Activated CD4-positive, alpha-beta T cell treated with anti-CD3 and anti-CD28 coated beads for 36 hours (primary cell): Measurements from ENCODE around the gene TEKT5. TPM values are rescaled to one million over a fixed set of nuclear protein-coding genes. Genes with fewer than 3 reads are reported as not detected.

ENCODE experiments used
- ATAC-seq: fragments of 200-7000 bp; cut with Tn5 transposase; one replicate; pipeline ENCODE4 v1.10.0; 2021; ENCODE audit warnings: mild to moderate bottlenecking, moderate library complexity
- CTCF ChIA-PET: fragments of 350-600 bp; sonication (Branson Sonifier 250); formaldehyde crosslinking; loops from one replicate; lab custom pipeline; 2021; ENCODE audit warnings: antibody characterized with exemption; lab: Charles Lee
- POLR2A ChIA-PET: fragments of 350-600 bp; sonication (Branson Sonifier 250); formaldehyde crosslinking; loops from one replicate; lab custom pipeline; 2021; ENCODE audit warnings: antibody characterized with exemption, inconsistent platforms; lab: Charles Lee
- DNase-seq: peaks from one replicate; pipeline ENCODE4 v3.0.0-alpha.2; 2020
- H3K27ac Mint-ChIP-seq: one replicate; pipeline ENCODE4 v1.8.0; 2021; ENCODE audit warnings: mixed read lengths
- H3K27me3 Mint-ChIP-seq: one replicate; pipeline ENCODE4 v1.8.0; 2021; ENCODE audit warnings: mixed read lengths
- H3K36me3 Mint-ChIP-seq: one replicate; pipeline ENCODE4 v1.8.0; 2021; ENCODE audit warnings: low read depth, mixed read lengths
- H3K4me1 Mint-ChIP-seq: one replicate; pipeline ENCODE4 v1.8.0; 2021; ENCODE audit warnings: mixed read lengths
- H3K4me3 Mint-ChIP-seq: one replicate; pipeline ENCODE4 v1.8.0; 2021; ENCODE audit warnings: mild to moderate bottlenecking, moderate library complexity, mixed read lengths
- H3K9me3 Mint-ChIP-seq: one replicate; pipeline ENCODE4 v1.8.0; 2021; ENCODE audit warnings: low read depth, mixed read lengths
- intact Hi-C, 2 experiments: fragments of 100-400 bp; cut with DNase I in 1 of 2; cut with micrococcal nuclease in 1 of 2; formaldehyde crosslinking; loops; one replicate each; pipeline versions ENCODE4 v1.14.2 to v1.15.1; 2022 to 2024; cut with DNase I, micrococcal nuclease
- total RNA-seq, 2 experiments: library from RNA; stranded (reverse); gene quantifications; one replicate each; pipeline ENCODE4 v1.2.3, GENCODE V29; 2021

Gene TEKT5
- total RNA-seq, 2 experiments from 2014 or later, result 0.27 TPM; not detected in 1

GRCh38 chr16:10613785-10614485, 80.8 kb downstream of the TEKT5 start:
- ChIA-PET POLR2A (no interaction called here), CTCF (no interaction called here)
- intact Hi-C loops, result no loop called here
- DNase-seq (no peak), ATAC-seq (peak; percentile 33)
- Mint-ChIP-seq H3K27me3 (peaks cover 6% of the 10 kb centered on the region), H3K4me3 (no peak overlapping the region), H3K9me3 (no peaks in the 10 kb centered on the region), H3K4me1 (no peaks in the 10 kb centered on the region), H3K27ac (no peak overlapping the region), H3K36me3 (no peaks in the 10 kb centered on the region)

- H3K27me3 Mint-ChIP-seq, result no peaks in the 10 kb centered on the region
- intact Hi-C loops, result no loop called here
- no peak for DNase-seq
- H3K9me3 Mint-ChIP-seq, result no peaks in the 10 kb centered on the region
- H3K4me1 Mint-ChIP-seq, result no peaks in the 10 kb centered on the region
- POLR2A ChIA-PET, result no interaction called here
- H3K27ac Mint-ChIP-seq, result no peak overlapping the region
- ATAC-seq, result no peak
- no peak overlapping the region for H3K4me3 Mint-ChIP-seq
- CTCF ChIA-PET, result no interaction called here
- H3K36me3 Mint-ChIP-seq, result no peaks in the 10 kb centered on the region
Measured at GRCh38 chr16:10612649-10613179, 82.0 kb downstream of the TEKT5 start.

- H3K4me1 Mint-ChIP-seq, result no peaks in the 10 kb centered on the region
- H3K4me3 Mint-ChIP-seq, result no peak overlapping the region
- CTCF ChIA-PET, result interaction anchor here (0.6 kb wide), 1 partner anchor 293 kb away, joined by 3 read pairs; no protein-coding TSS in a partner anchor
- no peak overlapping the region for H3K27ac Mint-ChIP-seq
- ATAC-seq (no peak), DNase-seq (no peak)
- POLR2A ChIA-PET, result no interaction called here
- no peaks in the 10 kb centered on the region for H3K36me3 Mint-ChIP-seq
- peaks cover 1% of the 10 kb centered on the region for H3K27me3 Mint-ChIP-seq
- H3K9me3 Mint-ChIP-seq, result no peaks in the 10 kb centered on the region
- intact Hi-C loops, result no loop called here
Measured at GRCh38 chr16:10611825-10612342, 82.8 kb downstream of the TEKT5 start.

GRCh38 chr16:10610499-10611184, 84.1 kb downstream of the TEKT5 start:
- Mint-ChIP-seq H3K4me3 (no peak overlapping the region), H3K4me1 (no peaks in the 10 kb centered on the region), H3K36me3 (no peaks in the 10 kb centered on the region), H3K27ac (no peak overlapping the region), H3K9me3 (no peaks in the 10 kb centered on the region), H3K27me3 (peaks cover 5% of the 10 kb centered on the region)
- ChIA-PET POLR2A (no interaction called here), CTCF (no interaction called here)
- intact Hi-C loops, result no loop called here
- no peak for DNase-seq
- no peak for ATAC-seq

- Mint-ChIP-seq H3K27me3 (peaks cover 5% of the 10 kb centered on the region), H3K4me1 (no peaks in the 10 kb centered on the region), H3K27ac (no peak overlapping the region), H3K9me3 (no peaks in the 10 kb centered on the region), H3K36me3 (no peaks in the 10 kb centered on the region), H3K4me3 (no peak overlapping the region)
- ChIA-PET POLR2A (no interaction called here), CTCF (interaction anchor here (0.7 to 1.0 kb wide), 2 partner anchors 42 to 353 kb away, joined by 3 to 4 read pairs; no protein-coding TSS in a partner anchor)
- ATAC-seq (no peak), DNase-seq (no peak)
- intact Hi-C loops, result no loop called here
Measured at GRCh38 chr16:10609402-10609774, 85.3 kb downstream of the TEKT5 start.

- no peak for ATAC-seq
- Mint-ChIP-seq H3K36me3 (no peaks in the 10 kb centered on the region), H3K27me3 (peaks cover 5% of the 10 kb centered on the region), H3K27ac (no peak overlapping the region), H3K4me3 (no peak overlapping the region), H3K9me3 (no peaks in the 10 kb centered on the region), H3K4me1 (no peaks in the 10 kb centered on the region)
- ChIA-PET CTCF (interaction anchor here (0.5 to 1.0 kb wide), 4 partner anchors 20 to 353 kb away, joined by 3 to 4 read pairs (median 3); no protein-coding TSS in a partner anchor), POLR2A (no interaction called here)
- DNase-seq, result no peak
- intact Hi-C loops, result no loop called here
Measured at GRCh38 chr16:10608687-10609401, 85.9 kb downstream of the TEKT5 start.

GRCh38 chr16:10607157-10607556, 87.6 kb downstream of the TEKT5 start:
- Mint-ChIP-seq H3K27ac (no peak overlapping the region), H3K27me3 (peaks cover 9% of the 10 kb centered on the region), H3K36me3 (no peaks in the 10 kb centered on the region), H3K4me1 (no peaks in the 10 kb centered on the region), H3K4me3 (no peak overlapping the region), H3K9me3 (no peaks in the 10 kb centered on the region)
- POLR2A ChIA-PET, result interaction anchor here (0.7 kb wide), 1 partner anchor 91 kb away, joined by 4 read pairs; no protein-coding TSS in a partner anchor
- no peak for DNase-seq
- no peak for ATAC-seq
- intact Hi-C loops, result no loop called here
- CTCF ChIA-PET, result no interaction called here

GRCh38 chr16:10606607-10607006, 88.1 kb downstream of the TEKT5 start:
- DNase-seq, result no peak
- Mint-ChIP-seq H3K27me3 (peaks cover 9% of the 10 kb centered on the region), H3K27ac (no peak overlapping the region), H3K9me3 (no peaks in the 10 kb centered on the region), H3K4me1 (no peaks in the 10 kb centered on the region), H3K4me3 (no peak overlapping the region), H3K36me3 (no peaks in the 10 kb centered on the region)
- ChIA-PET POLR2A (interaction anchor here (0.7 kb wide), 1 partner anchor 91 kb away, joined by 4 read pairs; no protein-coding TSS in a partner anchor), CTCF (no interaction called here)
- ATAC-seq, result no peak
- intact Hi-C loops, result no loop called here

- H3K27ac Mint-ChIP-seq, result no peak overlapping the region
- H3K9me3 Mint-ChIP-seq, result no peaks in the 10 kb centered on the region
- DNase-seq (no peak), ATAC-seq (no peak)
- H3K36me3 Mint-ChIP-seq, result no peaks in the 10 kb centered on the region
- POLR2A ChIA-PET, result interaction anchor here (0.6 kb wide), 1 partner anchor 698 kb away, joined by 3 read pairs; no protein-coding TSS in a partner anchor
- no peaks in the 10 kb centered on the region for H3K4me1 Mint-ChIP-seq
- intact Hi-C loops, result no loop called here
- CTCF ChIA-PET, result no interaction called here
- peaks cover 9% of the 10 kb centered on the region for H3K27me3 Mint-ChIP-seq
- no peak overlapping the region for H3K4me3 Mint-ChIP-seq
Measured at GRCh38 chr16:10605636-10606035, 89.1 kb downstream of the TEKT5 start.

GRCh38 chr16:10601444-10602408, 93.0 kb downstream of the TEKT5 start:
- H3K36me3 Mint-ChIP-seq, result no peaks in the 10 kb centered on the region
- intact Hi-C loops, result no loop called here
- H3K4me1 Mint-ChIP-seq, result no peaks in the 10 kb centered on the region
- no peak overlapping the region for H3K4me3 Mint-ChIP-seq
- H3K9me3 Mint-ChIP-seq, result no peaks in the 10 kb centered on the region
- ATAC-seq (no peak), DNase-seq (no peak)
- no peak overlapping the region for H3K27ac Mint-ChIP-seq
- ChIA-PET POLR2A (no interaction called here), CTCF (interaction anchor here (1.0 kb wide), 1 partner anchor 395 kb away, joined by 3 read pairs; no protein-coding TSS in a partner anchor)
- H3K27me3 Mint-ChIP-seq, result peaks cover 13% of the 10 kb centered on the region
